HEK293T (cell line): Measurements from ENCODE around the gene NMNAT2.

Experiments
- BHLHE40 ChIP-seq: fragments of 450-650 bp; IDR thresholded peaks from 2 replicates; pipeline ENCODE4 v1.6.1; 2016; ENCODE audit warnings: mild to moderate bottlenecking, moderate library complexity, borderline replicate concordance
- CTBP1 ChIP-seq: fragments of 450-650 bp; IDR thresholded peaks from 2 replicates; pipeline ENCODE4 v1.6.1; 2016; ENCODE audit warnings: borderline replicate concordance
- FOXA1 ChIP-seq: fragments of 450-650 bp; IDR thresholded peaks from 2 replicates; pipeline ENCODE4 v1.6.1; 2016; ENCODE audit warnings: mild to moderate bottlenecking
- FOXK2 ChIP-seq: fragments of 450-650 bp; IDR thresholded peaks from 2 replicates; pipeline ENCODE4 v1.6.1; 2016; ENCODE audit warnings: mild to moderate bottlenecking
- FOXM1 ChIP-seq: fragments of 450-650 bp; IDR thresholded peaks from 2 replicates; pipeline ENCODE4 v1.6.1; 2017; ENCODE audit warnings: mild to moderate bottlenecking, borderline replicate concordance
- SP1 ChIP-seq: fragments of 450-650 bp; IDR thresholded peaks from 2 replicates; pipeline ENCODE4 v1.6.1; 2017
- SUZ12 ChIP-seq: fragments of 450-650 bp; IDR thresholded peaks from 2 replicates; pipeline ENCODE4 v1.6.1; 2016; ENCODE audit warnings: mild to moderate bottlenecking
- TARDBP ChIP-seq: fragments of 450-650 bp; IDR thresholded peaks from 2 replicates; pipeline ENCODE4 v1.6.1; 2016
- ZNF384 ChIP-seq: fragments of 450-650 bp; IDR thresholded peaks from 2 replicates; pipeline ENCODE4 v1.6.1; 2016

DNA sequence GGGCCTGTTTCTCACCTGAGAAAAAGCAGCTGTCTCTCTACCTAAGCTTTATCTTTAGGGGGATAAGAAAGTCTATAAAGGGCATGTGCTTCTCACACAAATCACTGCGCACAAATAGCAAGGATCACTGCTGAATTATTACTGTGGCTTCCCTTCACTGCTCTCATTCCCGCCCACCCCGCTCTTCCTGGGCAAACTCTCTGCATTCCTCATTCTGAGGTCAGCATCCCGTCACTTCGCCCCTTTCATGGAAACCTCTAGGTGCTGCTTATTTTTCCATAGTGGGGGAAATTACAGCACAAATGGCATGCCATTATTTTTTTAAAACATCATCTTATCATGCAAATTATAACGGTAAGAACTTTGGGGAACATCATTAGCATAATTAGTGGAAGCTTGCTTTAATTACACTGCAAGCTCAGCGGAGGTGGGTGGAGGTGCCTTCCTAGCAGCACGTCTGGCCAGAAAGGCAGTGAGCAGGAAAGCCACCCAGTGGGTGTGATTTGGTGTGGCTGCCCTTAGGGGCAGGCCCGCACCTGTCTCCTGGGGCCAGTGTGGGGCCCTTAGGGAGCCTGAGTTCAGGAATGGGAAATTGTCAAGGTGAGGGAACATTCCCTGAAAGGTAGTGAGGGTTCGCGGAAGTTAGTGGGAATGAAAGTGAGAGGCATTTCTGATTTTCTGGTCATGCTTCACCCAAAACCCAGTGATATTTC lies 126.2 kb downstream of the NMNAT2 start:
- TF ChIP-seq SP1 (no peak), SUZ12 (no peak), CTBP1 (no peak), BHLHE40 (no peak), FOXA1 (no peak), FOXK2 (no peak), TARDBP (no peak), FOXM1 (no peak), ZNF384 (no peak)
